ENCODE results near the gene PLK3.
A peak's percentile ranks its signal among the peaks of the same experiment; 100 is the strongest.
"Not testable (repeated sequence)": the region's sequence is repeated elsewhere in the genome, so short reads cannot be mapped to it uniquely, and the experiment has no call there.

PLK3 gene

DNA sequence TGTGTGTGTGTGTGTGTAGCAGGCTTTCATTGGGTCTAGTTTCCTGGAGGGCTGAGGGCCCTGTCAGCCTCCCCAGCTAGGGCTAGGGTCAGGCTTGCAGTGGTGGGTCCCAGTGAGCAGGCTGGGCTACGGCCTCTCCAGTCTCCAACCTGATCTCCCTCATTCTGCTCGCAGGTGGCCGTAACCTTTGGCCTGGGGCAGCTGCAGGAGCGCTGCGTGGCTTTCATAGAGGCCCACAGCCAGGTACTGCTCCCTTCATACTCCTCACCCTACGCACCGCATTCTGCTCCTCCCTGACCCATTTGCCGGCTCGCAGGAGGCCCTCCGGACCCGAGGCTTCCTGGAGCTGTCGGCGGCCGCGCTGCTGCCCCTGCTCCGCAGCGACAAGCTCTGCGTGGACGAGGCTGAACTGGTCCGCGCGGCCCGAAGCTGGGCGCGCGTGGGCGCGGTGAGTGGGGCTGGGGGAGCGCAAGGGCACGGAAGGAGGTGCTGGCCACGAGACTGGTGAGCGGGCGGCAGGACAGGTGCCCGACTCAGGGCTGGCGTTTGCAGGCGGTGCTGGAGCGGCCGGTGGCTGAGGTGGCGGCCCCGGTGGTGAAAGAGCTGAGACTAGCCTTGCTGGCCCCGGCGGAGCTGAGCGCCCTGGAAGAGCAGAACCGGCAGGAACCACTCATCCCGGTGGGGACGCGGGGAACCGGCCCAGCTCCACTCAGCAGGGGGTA, 12.8 kb downstream of the PLK3 start:
- TF ChIP-seq, protein P1, sequence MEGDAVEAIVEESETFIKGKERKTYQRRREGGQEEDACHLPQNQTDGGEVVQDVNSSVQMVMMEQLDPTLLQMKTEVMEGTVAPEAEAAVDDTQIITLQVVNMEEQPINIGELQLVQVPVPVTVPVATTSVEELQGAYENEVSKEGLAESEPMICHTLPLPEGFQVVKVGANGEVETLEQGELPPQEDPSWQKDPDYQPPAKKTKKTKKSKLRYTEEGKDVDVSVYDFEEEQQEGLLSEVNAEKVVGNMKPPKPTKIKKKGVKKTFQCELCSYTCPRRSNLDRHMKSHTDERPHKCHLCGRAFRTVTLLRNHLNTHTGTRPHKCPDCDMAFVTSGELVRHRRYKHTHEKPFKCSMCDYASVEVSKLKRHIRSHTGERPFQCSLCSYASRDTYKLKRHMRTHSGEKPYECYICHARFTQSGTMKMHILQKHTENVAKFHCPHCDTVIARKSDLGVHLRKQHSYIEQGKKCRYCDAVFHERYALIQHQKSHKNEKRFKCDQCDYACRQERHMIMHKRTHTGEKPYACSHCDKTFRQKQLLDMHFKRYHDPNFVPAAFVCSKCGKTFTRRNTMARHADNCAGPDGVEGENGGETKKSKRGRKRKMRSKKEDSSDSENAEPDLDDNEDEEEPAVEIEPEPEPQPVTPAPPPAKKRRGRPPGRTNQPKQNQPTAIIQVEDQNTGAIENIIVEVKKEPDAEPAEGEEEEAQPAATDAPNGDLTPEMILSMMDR (IDR thresholded peaks at IDR 0.05; ENCODE audit: insufficient read depth, missing control alignments): no peak
- DNase-seq (ENCODE audit: insufficient read length, low spot score) (no peak), FAIRE-seq (no peak)

DNA sequence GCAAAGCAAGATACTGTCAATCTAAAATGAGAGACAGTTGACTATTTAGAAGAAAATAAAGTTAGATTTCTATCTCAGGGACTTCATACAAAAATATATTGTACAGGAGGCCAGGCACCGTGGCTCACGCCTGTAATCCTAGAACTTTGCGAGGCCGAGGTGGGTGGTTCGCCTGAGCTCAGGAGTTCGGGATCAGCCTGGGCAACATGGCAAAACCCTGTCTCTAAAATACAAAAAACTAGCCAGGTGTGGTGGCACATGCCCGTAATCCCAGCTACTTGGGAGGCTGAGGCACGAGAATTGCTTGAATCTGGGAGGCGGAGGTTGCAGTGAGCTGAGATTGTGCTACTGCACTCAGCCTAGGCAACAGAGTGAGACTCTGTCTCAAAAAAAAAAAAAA, 15.7 kb downstream of the PLK3 start:
- DNase-seq (ENCODE audit: insufficient read length, low spot score); FAIRE-seq: not testable (repeated sequence)

DNA sequence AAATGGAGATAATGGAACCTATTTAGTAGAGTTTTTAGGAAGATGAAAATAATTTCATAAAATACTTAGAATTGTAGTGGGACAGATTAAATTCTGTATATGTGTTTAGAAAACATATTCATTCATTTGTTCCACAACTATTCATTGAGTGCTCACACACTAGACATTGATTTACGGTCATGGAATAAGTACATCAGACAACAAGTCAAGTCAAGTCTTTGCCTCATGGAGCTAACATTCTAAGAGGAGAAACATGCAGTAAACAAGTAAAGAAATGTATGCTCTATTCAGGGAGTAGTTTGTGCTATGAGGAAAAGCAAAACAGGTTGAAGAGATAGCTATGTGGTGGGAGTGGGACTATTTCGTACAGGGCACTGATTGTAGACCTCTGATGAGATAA, 17.1 kb downstream of the PLK3 start:
- no peak for FAIRE-seq
- DNase-seq (ENCODE audit: insufficient read length, low spot score): no peak
- TF ChIP-seq, protein P1 (IDR thresholded peaks at IDR 0.05; ENCODE audit: insufficient read depth, missing control alignments): no peak

DNA sequence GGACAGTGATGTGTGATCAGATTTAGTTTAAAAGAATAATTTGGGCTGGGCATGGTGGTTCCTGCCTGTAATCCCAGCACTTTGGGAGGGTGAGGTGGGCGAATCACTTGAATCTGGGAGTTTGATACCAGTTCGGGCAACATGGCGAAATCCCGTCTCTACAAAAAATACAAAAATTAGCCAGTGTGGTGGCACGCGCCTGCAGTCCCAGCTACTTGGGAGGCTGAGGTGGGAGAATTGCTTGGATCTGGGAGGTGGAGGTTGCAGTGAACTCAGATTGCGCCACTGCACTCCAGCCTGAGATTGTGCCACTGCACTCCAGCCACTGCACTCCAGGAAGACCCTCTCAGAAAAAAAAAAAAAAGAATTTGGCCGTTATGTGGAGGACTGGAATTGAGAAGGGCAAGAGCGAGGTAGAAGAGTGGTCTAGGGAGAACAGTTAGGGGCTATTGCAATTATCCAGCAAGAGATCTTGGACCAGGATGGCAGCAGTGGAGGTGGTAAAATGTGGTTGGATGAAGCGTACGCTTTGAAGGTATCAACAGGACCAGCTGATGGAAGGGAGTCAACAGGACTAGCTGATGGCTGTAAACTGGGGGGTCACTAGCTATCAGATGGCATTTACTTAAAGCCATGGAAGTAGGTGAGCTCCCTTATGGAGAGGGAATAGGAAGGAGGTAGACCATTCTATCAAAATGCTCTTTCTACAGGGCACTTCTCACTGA, 17.8 kb downstream of the PLK3 start:
- FAIRE-seq (no peak), DNase-seq (ENCODE audit: insufficient read length, low spot score) (no peak)
- TF ChIP-seq, protein P1 (IDR thresholded peaks at IDR 0.05; ENCODE audit: insufficient read depth, missing control alignments): no peak

DNA sequence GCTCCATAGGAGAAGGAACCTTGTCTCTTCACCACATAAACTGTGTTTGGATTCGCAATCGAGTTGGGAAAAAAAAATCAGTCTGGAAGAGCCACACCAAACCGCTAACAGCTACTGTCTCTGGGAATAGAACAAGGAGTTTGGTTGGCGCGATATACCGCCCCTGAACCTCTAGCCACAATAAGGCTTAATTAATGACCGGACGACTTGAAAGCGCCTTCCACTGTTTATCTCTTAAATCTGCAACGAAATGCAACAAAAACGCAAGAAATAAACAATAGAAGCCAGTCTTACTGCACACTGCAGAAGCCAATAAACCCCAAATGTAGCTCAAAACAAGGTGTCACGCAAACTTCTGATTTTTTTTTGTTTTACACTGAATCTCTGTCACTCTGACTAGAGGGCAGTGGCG, 19.0 kb downstream of the PLK3 start:
- no peak for FAIRE-seq

DNA sequence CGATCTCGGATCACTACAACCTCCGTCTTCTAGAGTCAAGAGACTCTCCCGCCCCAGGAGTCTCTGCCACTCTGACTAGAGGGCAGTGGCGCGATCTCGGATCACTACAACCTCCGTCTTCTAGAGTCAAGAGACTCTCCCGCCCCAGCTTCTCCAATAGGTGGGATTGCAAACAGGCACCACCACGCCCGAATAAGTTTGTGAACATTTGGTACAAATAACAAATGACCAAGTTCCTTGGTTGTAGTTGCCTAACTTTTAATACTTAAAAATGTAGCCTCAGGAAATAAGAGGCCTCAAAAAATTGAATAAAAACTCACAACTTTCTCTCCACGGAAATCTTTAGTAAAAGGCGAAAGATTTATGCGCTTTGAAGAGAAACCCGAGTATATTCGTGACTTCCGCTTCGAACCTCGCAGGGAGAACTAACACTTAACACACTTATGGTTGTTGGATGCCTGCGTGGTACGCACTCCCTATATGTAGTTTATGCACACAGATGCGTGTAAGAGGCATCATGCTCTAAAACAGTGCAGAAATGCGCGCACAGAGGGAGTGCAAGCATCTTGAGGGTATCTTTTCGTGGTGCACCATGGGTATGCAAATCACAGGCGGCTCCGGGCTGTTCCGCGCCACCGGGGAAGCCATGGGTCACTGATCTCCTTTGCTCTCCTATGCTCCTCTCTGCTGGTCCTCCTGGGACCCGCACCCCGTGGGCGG, 19.6 kb downstream of the PLK3 start:
- TF ChIP-seq, protein P1 (IDR thresholded peaks at IDR 0.05; ENCODE audit: insufficient read depth, missing control alignments): no peak
- DNase-seq (ENCODE audit: insufficient read length, low spot score) (peak; percentile 61), FAIRE-seq (no peak)

More for the DNA sequence above, 19.0 kb downstream of the PLK3 start:
- no peak for DNase-seq (ENCODE audit: insufficient read length, low spot score)
- TF ChIP-seq, protein P1 (IDR thresholded peaks at IDR 0.05; ENCODE audit: insufficient read depth, missing control alignments): no peak

DNA sequence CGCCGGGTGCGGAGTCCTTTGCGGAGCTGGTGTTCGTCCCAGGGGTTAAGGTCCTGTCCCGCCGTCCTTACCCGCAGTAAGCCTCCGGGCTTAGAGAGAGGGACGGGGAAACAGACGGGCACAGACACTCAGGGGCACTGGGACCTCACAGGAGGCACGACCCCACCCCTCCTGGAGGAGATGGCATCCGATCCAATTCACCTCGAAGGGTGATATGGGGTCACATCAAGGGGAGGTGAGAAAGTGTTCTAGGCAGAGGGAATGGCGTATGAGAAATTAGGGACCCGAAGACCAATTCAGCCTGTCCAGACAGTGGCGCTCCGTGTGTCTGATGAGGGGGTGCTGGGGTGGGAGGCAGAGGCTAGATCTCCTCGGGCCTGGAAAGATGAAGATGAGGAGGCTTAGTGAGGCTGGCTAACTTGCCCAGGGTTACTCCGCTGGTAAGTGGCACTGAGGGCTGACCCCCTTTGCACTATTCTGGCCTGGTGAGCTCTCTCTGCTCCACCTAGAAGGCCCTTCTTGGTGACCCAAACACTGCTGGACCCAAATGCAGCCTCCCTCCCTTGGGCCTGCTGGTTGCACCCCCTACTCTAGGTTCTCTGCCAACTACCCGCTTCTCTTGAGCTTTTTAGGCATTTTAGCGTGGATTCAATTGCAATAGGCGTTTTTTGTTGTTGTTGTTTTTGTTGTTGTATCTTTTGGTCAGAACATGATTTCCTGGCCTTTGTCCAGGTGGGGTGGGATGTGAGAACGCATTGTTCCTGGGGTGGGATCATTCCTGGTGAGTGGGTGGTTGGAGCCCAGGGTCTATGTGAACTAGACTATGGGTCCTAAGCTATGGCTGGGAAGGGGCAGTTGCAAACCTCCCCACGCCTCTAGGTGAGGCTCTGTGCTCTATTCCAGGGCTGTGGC, 20.4 kb downstream of the PLK3 start:
- TF ChIP-seq, protein P1 (IDR thresholded peaks at IDR 0.05; ENCODE audit: insufficient read depth, missing control alignments): no peak
- FAIRE-seq (no peak), DNase-seq (ENCODE audit: insufficient read length, low spot score) (no peak)
